ENCODE data around the gene AFG1L.

DNA sequence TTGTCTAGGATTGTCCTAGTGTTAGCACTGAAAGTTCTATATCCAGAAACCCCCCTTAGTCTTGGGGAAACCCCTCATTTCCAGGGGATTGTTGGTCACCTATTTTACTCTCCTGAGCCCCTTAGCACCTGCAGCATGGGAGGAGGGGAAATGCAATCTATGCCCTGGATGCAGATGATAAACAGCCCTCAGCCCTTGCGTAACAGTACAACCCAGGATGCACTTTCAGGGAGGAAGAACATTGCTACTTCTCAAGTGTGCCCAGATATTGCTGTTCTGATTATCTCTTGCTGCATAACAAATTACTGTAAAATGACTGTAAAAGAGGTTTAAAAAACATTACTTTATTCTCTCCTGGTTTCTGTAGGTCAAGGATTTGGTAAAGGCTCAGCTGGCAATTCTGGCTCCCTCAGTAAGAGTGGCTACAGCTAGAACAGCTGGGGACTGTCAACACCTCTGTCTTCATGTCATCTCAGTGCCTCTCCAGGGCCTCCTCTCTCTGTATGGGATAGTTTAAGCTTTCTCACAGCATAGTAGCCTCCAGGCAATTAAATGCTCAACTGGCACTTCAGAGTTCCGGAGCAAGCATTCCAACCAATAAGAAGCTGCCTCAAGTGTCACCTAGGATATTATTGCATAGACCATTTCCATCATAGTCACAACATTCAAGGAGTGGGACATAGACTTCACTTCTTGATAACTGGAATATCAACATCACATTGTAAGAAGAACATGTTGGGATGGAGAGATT, 148.1 kb downstream of the AFG1L start:
- TF ChIP-seq SUZ12 (IDR thresholded peaks at IDR 0.05; ENCODE audit: extremely low read depth, insufficient read depth, insufficient read length) (no peak), ZNF274 (IDR thresholded peaks at IDR 0.05; ENCODE audit: low read depth, low read length) (no peak), YY1 (IDR thresholded peaks at IDR 0.05; ENCODE audit: insufficient read depth, insufficient read length) (no peak)
